ENCODE measurements around the gene TPH2. TPM values are rescaled to one million over a fixed set of nuclear protein-coding genes. Genes with fewer than 3 reads are reported as not detected.

The TPH2 gene
- total and polyA plus RNA-seq, 2 of the 4 experiments (the other 2 are of a cell fraction) = not detected

DNA sequence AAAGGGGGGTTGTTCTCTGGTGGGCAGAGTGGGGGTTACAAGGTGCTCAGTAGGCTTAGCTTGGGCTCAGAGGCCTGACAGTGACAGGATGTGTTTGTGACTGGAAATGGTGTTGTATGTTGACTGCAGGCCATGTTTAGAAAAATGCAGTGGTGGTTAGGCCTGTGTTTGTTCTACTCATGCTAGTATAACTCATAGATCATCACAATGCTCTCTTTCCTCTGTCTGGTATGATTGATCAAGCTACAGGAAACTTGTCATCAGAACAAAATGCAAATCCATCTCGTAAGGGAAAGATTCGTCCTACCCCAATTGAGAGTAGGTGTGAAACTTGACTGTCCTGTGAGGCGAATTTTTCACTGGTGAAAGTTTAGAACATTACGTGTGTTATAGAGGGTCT, 11.8 kb downstream of the TPH2 start:
- BruUV-seq (replicated peaks) = no TSS peak
- dilution Hi-C loops (cut with HindIII; ENCODE audit: low sequenced_read_pairs, unreplicated experiment) (no loop called here), intact Hi-C loops (cut with micrococcal nuclease) (loop anchor here (10.0 kb wide), 2 partner anchors 284 to 324 kb away; partner anchors contain the start of gene TRHDE), in situ Hi-C loops (cut with MboI; ENCODE audit: low sequenced_read_pairs) (no loop called here)
- ChIA-PET POLR2A (ENCODE audit: unreplicated experiment) (no interaction called here), CTCF (interaction anchor here (1.1 kb wide), 1 partner anchor 9 kb away, joined by 3 read pairs; no protein-coding TSS in a partner anchor)
- Histone ChIP-seq H4K20me1 (ENCODE audit: insufficient read depth, low read length) (no peaks in the 10 kb centered on the region), H2AK9ac (replicated peaks; ENCODE audit: low read depth, low read length, poor library complexity) (no peak overlapping the region), H3K18ac (ENCODE audit: low read depth, low read length) (peak overlapping the region; percentile 42; the same call in 1 of the 2 replicates), H3K14ac (replicated peaks; ENCODE audit: low read depth, low read length) (no peak overlapping the region), H4K91ac (ENCODE audit: insufficient read depth, low read depth, low read length) (peak overlapping the region; percentile 19; the same call in 1 of the 2 replicates), H3K9ac (ENCODE audit: low read depth, low read length) (no peak overlapping the region), H3K4me1 (ENCODE audit: control insufficient read depth, insufficient read depth, low read length) (peaks cover 7% of the 10 kb centered on the region), H3K4me2 (ENCODE audit: low read depth, low read length) (no peak overlapping the region), H3K27ac (ENCODE audit: insufficient read depth, low read length) (no peak overlapping the region), H3K4ac (ENCODE audit: low read depth, low read length) (0 out of 2 replicates have a peak overlapping the region, but pooled peaks have one; percentile 32), H3K9me3 (ENCODE audit: control insufficient read depth, insufficient read depth, low read length) (no peaks in the 10 kb centered on the region), H2BK120ac (ENCODE audit: low read depth, low read length) (peak overlapping the region; percentile 49), H3K56ac (ENCODE audit: extremely low read depth, insufficient read depth, low read length) (no peak overlapping the region), H3K27me3 (ENCODE audit: control insufficient read depth, insufficient read depth, low read length) (no peaks in the 10 kb centered on the region), H3K9me1 (ENCODE audit: insufficient read depth, low read length) (peaks cover 4% of the 10 kb centered on the region; the same call in 1 of the 2 replicates), H2BK5ac (ENCODE audit: low read depth, low read length, poor library complexity, severe bottlenecking) (no peak overlapping the region), H2BK20ac (ENCODE audit: low read depth, low read length) (no peak overlapping the region; the same call in 1 of the 2 replicates), H3K79me1 (ENCODE audit: low read depth in 1 of 2, low read length in 2 of 2) (no peaks in the 10 kb centered on the region), H2AK5ac (ENCODE audit: low read depth, low read length) (no peak overlapping the region), H4K8ac (ENCODE audit: low read depth in 2 of 2, low read length in 2 of 2) (no peak overlapping the region), H2AFZ (replicated peaks; ENCODE audit: low read length, poor library complexity) (no peak overlapping the region), H3K4me3 (ENCODE audit: insufficient read depth, low read depth, low read length) (no peak overlapping the region), H2BK15ac (ENCODE audit: low read depth, low read length) (peak overlapping the region; percentile 20; the same call in 1 of the 3 replicates), H3K36me3 (ENCODE audit: control insufficient read depth, insufficient read depth, low read length) (no peaks in the 10 kb centered on the region), H4K5ac (ENCODE audit: low read depth, low read length) (no peak overlapping the region), H3K23ac (ENCODE audit: low read depth, low read length) (no peak overlapping the region)
- no peak for TF ChIP-seq FOS (IDR thresholded peaks at IDR 0.05; ENCODE audit: low read depth, low read length)
- TF ChIP-seq, protein P1, sequence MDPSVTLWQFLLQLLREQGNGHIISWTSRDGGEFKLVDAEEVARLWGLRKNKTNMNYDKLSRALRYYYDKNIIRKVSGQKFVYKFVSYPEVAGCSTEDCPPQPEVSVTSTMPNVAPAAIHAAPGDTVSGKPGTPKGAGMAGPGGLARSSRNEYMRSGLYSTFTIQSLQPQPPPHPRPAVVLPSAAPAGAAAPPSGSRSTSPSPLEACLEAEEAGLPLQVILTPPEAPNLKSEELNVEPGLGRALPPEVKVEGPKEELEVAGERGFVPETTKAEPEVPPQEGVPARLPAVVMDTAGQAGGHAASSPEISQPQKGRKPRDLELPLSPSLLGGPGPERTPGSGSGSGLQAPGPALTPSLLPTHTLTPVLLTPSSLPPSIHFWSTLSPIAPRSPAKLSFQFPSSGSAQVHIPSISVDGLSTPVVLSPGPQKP (IDR thresholded peaks at IDR 0.05; ENCODE audit: borderline replicate concordance, low read depth, low read length) = no peak
- TF ChIP-seq, protein P2, sequence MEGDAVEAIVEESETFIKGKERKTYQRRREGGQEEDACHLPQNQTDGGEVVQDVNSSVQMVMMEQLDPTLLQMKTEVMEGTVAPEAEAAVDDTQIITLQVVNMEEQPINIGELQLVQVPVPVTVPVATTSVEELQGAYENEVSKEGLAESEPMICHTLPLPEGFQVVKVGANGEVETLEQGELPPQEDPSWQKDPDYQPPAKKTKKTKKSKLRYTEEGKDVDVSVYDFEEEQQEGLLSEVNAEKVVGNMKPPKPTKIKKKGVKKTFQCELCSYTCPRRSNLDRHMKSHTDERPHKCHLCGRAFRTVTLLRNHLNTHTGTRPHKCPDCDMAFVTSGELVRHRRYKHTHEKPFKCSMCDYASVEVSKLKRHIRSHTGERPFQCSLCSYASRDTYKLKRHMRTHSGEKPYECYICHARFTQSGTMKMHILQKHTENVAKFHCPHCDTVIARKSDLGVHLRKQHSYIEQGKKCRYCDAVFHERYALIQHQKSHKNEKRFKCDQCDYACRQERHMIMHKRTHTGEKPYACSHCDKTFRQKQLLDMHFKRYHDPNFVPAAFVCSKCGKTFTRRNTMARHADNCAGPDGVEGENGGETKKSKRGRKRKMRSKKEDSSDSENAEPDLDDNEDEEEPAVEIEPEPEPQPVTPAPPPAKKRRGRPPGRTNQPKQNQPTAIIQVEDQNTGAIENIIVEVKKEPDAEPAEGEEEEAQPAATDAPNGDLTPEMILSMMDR (conservative IDR thresholded peaks at IDR 0.05; ENCODE audit: low read depth, low read length) = no peak
- TF ChIP-seq RFX5 (IDR thresholded peaks at IDR 0.05; ENCODE audit: low read depth, low read length) = no peak
- TF ChIP-seq, protein P3, sequence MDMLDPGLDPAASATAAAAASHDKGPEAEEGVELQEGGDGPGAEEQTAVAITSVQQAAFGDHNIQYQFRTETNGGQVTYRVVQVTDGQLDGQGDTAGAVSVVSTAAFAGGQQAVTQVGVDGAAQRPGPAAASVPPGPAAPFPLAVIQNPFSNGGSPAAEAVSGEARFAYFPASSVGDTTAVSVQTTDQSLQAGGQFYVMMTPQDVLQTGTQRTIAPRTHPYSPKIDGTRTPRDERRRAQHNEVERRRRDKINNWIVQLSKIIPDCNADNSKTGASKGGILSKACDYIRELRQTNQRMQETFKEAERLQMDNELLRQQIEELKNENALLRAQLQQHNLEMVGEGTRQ (IDR thresholded peaks at IDR 0.05; ENCODE audit: low read depth, low read length) = no peak
- TF ChIP-seq MAFK (IDR thresholded peaks at IDR 0.05; ENCODE audit: low read depth, low read length) = no peak
- TF ChIP-seq SMC3 (IDR thresholded peaks at IDR 0.05; ENCODE audit: low read depth, low read length) = no peak
- no peak for TF ChIP-seq NFE2L2 (IDR thresholded peaks at IDR 0.05; ENCODE audit: low read depth, low read length)
- ATAC-seq (ENCODE audit: low read depth) (no peak), DNase-seq (no peak)
- WGBS, 2 experiments (ENCODE audit: extremely low coverage in 2 of 2, insufficient read length in 1 of 2) = no CpG with 5 or more reads among the region's 4 CpGs
